ENCODE results near the gene MMP10.
"Not testable (repeated sequence)": the region's sequence is repeated elsewhere in the genome, so short reads cannot be mapped to it uniquely, and the experiment has no call there.

The MMP10 gene

DNA sequence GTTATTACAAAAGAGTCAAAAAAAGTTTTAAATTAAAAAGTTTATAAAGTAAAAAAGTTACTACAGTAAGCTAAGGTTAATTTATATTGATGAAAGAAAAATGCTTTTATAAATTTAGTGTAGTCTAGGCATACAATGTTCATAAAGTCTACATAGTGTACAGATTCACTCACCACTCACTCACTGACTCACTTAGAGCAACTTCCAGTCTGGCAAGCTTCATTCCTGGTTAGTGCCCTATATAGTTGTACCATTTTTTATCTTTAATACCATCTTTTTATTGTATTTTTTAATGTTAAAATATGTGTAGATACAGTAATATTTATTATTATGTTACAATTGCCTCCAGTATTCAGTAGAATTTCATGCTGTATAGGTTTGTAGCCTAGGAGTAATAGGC, 2.6 kb upstream of the MMP10 start:
- DNase-seq (ENCODE audit: low spot score) = no peak

DNA sequence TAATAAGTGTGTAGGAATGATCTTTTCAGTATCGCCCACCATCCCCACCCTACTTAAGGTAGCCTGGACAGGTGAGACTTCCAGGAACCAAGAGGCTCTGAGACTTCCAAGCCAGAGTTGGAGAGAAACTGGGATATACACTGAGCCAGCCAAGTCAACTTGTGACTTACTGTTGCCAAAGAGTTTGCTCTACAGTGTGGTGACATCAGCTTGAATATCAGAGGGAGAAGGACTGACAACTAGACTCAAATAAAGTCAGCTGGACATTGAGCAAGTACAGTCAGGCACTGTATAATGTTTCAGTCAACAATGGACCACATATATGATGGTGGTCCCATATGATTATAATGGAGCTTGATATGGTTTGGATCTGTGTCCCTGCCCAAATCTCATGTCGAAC, 1.2 kb upstream of the MMP10 start:
- no peak for DNase-seq (ENCODE audit: low spot score)

DNA sequence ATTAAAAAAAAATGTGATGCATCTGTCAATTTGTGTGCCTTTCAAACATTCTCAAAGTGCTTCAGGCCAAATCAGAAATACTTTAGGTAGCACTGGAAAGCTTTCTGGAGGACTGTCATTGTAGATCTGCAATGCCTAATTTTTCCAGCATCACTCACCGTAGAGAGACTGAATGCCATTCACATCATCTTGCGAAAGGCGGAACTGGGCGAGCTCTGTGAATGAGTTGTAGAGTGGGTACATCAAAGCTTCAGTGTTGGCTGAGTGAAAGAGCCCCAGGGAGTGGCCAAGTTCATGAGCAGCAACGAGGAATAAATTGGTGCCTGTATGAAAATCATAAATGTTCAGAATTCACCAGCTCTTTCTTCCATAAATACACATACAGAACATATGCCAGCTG, 4.0 kb downstream of the MMP10 start:
- DNase-seq (ENCODE audit: low spot score) = no peak

DNA sequence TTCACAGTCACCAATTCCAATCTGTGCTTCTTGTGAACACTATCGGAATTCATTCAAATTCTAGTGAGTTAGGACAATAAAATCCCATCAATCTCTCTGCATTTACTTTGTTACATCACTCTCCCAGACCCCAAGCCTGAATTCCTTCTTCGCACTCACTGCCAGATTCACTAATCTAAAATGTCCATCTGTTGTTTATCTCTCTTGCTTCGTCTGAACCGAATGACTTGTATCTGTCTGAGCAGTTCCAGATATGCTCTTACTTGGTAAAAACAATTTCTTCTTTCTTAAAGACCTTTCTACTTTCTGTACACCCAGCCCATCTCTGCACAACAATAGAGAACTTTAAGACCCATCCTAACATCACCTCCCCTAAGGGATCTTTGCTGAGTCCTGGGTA, 7.0 kb downstream of the MMP10 start:
- DNase-seq (ENCODE audit: low spot score) = no peak

DNA sequence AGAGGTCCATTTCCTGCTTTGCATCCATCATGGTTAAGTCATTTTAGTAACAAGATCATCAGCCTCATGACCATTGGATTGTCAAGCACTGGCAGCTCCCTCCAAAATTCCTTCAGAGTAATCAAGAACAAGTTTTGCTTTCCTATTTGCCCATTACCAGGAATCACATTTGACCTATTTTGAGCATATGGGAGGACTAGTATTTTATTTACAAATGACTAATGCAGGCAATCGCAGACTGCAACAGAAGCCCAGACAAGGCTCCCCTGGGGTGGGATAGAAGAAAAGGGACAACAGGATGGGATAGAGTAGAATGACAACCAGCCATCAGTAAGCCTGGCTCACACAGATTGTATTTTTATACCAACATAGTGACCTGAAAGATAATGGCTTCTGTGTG, 9.1 kb downstream of the MMP10 start:
- DNase-seq (ENCODE audit: low spot score) = no peak

DNA sequence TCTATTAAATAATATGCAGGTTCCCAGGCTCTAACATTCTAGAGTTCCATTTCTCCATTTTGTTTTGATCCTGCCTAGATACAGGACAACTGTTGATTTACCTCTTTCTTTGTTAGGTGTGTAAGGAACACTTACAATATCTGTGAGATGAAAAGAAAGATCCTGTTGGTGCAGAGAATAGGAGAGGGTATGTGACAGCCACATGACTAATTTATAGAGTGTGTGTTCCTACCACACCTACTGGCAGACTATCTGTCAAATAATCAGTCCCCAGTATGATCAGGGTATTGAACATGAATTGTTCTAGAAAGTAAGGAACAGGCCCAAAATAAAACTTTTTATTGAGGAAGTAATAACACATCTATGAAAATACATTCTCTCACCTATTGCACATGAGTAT, 10.2 kb downstream of the MMP10 start:
- DNase-seq (ENCODE audit: low spot score) = no peak

DNA sequence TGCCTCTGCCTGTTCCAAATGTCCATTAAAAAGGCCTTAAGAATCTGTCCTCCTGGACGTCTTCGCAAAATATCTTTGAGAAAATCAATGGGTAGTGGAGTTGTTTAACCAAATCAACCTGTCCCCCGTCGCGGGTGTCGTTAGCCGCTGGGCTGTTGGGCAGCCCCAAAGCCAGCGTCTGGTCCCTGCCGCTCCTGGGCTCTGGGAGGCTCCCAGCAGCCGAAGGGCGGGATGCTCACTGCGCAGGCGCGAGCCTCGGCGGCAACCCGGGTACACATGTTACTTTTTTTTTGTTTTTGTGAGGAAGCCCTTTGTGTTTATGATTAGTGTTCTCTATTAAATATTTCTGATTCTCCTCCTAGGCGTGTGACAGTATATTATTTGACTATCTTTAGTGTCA, 12.6 kb downstream of the MMP10 start:
- DNase-seq (ENCODE audit: low spot score) = no peak

DNA sequence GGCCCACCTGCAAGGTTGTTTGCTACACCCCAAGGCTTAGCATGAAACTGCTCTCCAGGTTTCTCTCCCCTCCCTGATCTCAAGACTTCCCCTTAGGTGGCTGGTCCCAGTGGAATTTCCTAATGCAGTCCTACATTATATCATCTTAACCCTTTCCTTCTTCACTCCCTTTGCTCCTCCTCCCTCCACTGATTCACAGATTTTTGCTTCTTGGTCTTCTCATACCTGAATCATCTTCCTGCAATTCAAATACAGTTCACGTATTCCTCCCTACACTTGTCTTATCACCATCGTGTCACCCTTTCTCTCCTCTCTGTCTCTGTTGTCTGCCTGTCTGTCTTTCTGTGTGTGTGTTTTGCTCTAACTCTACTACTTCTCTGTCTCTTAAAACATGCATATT, 17.0 kb downstream of the MMP10 start:
- DNase-seq (ENCODE audit: low spot score) = no peak

DNA sequence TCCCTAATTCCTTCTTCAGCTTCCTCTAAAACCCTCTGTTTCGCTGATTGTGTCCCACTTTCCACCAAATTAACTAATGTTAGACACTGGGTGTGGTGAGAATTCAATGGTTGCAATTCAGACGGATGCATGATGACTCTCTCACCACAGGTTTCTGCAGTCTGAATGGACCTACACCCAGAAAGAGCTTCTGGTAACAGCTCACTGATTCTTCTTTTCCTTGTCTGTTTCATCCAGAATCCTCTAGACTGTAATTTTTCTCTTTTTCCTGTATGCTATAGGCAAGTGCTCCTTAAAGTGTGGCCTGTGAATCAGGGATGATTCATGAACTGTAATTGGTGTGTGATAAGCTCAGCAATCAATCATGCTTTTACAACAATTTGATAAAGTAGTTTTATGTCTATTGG, 18.1 kb downstream of the MMP10 start:
- DNase-seq (ENCODE audit: low spot score) = no peak

DNA sequence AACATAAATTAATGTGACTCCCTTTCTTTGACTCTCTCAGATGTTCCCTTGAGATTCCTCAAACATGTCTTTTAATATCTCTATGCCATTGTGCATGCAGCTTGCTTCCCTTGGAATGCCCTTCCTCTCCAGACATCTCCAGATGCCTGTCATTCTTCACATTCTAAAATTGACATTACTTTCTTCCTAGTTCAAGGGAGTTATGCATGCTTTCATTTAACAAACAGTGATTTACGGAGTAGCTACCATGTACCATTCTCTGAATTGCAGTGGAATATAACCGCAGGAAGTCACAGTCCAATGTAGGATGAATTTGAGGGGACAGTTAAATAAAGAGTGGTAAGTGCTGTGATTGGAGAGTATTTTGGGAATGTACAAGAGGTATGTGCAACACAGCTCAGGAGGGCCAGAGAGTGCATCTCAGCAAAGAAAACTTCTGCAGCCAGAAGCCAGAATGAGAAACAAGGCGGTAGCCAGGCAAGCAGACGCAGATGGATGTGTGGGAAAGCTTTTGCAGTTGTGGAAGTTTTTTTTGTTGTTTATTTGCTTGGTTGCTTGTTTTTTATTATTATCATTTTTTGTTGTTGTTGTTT, 18.7 kb downstream of the MMP10 start:
- no peak for DNase-seq (ENCODE audit: low spot score)

DNA sequence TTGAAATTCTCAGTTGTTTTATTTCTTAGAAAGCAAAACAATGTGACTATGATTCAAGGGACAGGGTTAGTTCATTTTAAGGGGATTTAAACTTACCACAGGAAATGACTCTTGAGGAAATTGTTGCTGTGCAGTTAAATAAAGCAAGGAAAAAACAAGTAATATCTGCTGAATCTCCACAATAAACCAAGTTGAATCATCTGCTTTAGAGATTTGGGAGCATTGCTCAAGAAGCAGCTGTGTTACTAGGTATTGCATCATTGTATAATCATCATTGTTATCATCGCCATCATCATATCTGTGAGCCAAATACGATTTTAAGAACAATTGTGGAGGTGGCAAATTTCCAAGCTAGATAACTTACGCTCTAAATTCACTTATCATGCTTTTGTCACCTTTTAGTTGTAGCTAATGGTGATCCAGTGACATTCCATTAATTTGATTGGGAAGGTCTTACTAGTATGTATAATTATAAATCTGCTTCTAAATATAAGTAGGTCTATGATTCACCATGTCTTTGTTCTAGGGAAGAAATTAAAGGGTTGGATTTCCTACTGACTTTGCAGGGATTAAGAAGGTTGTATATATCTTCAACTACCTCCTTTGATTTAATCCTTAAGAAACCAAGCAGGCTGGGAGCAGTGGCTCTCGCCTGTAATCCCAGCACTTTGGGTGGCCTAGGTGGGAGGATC, 19.9 kb downstream of the MMP10 start:
- no peak for DNase-seq (ENCODE audit: low spot score)

DNA sequence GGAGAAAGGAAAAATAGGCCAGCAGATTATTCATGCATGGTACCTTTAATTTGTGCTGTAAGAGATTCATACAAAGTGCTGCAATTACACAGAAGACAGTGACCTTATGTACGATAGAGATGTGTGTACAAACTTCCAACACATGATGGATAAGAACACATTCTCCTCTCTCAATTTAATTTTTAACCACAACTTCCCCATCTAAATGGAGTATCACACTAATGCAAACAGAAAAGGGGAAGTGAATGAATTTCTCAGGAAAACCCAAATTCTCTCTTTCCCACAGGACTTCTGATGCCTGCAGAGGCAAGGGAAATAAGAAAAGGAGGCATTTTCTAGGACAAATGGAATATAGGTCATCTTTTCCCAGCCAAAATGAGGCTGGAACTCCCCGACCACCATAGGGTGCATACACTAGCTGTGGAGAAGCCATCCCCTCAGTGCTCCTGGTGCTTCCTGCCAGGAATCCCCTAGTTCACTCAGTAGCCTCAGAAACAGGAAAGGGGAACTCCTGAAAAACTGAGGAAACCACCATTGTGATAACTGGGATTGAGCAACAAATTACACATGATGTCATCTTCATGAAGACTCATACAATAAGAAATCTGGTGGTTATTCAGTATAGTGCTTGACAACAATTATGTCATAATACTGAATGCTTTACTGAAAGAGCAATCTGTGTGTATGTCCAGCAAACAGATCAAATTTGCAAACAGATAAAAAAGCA, 22.4 kb downstream of the MMP10 start:
- DNase-seq (ENCODE audit: low spot score) = no peak

DNA sequence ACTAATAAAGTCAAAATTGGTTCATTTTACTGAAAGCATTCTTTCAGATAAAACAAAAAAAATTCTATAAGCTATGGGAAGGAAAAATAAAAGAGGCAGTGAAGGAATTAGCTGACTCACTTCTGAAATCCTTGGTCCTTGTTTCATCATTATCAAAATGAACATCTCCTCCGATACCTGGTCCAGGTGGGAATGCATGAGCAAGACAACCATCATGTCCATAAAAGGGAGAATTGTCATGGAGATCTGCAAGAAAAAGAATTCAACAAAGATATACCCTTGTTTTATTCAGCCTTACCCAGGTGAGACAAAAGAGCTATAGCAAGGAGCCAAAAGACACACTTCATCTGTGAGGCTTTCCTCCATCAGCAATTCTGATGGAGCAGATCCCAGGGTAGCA, 27.2 kb downstream of the MMP10 start:
- no peak for DNase-seq (ENCODE audit: low spot score)

DNA sequence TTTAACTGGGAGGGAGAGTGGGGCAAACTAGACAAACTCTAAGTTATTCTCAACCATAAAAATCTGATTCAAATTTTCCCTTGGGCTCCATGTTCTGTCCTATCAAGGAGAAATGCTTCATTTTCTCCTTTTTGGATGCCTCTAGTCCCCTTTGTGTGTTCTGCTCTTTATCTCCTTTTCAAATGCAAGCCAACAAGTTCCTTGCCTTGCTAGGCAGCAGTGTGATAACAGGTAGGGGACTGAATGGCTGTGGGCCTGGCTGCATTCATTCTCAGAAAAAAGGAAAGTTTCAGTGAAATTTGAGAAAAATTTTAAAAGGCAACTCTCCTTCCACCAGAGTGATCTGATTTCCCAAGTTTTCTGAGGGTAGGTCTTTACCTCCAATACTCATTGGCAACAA, 28.8 kb downstream of the MMP10 start:
- DNase-seq (ENCODE audit: low spot score) = no peak

DNA sequence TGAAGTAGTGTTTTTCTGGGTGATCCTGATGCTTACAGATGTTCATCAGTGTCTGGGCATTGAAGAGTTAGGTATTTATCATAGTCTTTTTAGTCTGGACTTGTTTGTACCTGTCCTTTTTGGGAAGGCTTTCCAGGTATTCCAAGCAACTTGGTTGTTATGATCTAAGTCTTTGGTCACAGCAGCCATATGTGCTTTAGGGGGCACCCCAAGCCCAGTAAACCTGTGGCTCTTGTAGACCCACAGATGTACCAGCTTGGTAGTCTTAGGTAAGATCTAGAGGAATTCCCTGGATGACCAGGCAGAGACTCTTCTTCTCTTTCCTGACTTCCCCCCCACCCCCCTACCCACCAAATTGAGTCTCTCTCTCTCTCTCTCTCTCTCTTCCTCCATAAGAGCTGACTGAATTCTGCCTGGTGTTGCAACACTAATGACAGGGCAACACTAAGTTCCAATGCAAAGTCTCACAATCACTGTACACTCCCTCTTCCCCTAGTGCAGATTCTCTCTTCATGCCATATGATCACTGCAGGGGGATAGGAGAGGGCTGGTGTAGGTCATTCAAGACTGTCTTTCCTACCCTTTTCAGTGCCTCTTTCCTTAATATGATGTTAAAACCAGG, 31.2 kb downstream of the MMP10 start:
- no peak for DNase-seq (ENCODE audit: low spot score)

DNA sequence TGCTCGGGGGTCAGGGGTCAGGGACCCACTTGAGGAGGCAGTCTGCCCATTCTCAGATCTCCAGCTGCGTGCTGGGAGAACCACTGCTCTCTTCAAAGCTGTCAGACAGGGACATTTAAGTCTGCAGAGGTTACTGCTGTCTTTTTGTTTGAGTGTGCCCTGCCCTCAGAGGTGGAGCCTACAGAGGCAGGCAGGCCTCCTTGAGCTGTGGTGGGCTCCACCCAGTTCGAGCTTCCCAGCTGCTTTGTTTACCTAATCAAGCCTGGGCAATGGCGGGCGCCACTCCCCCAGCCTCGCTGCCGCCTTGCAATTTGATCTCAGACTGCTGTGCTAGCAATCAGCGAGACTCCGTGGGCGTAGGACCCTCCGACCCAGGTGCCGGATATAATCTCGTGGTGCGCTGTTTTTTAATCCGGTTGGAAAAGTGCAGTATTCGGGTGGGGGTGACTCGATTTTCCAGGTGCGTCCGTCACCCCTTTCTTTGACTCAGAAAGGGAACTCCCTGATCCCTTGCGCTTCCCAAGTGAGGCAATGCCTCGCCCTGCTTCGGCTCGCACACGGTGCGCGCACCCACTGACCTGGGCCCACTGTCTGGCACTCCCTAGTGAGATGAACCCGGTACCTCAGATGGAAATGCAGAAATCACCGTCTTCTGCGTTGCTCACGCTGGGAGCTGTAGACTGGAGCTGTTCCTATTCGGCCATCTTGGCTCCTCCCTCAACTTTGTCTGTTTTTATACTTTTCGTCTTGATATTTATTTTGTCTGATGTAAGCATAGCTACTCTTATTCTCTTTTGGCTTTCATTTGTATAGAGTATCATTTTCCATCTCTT, 33.5 kb downstream of the MMP10 start:
- not testable (repeated sequence) for DNase-seq (ENCODE audit: low spot score)

DNA sequence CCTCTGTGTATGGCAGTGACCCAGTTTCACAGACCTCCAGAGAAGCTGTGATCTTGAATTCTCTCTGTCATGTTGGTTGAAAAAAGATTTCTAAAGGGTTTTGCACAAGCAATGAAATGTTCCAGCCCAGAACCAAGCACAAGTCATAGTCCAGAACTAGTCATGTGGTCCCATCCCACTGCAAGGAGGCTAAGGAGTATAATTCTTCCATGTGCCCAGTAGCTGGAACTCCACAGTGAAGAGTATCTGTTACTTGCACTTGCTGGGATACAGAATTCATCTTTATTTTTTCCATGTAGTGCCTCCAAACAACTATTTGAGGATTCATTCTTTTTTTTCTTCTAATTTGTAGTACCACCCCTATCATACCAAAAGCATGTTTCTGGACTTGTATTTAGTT, 45.8 kb downstream of the MMP10 start:
- DNase-seq (ENCODE audit: low spot score) = no peak

DNA sequence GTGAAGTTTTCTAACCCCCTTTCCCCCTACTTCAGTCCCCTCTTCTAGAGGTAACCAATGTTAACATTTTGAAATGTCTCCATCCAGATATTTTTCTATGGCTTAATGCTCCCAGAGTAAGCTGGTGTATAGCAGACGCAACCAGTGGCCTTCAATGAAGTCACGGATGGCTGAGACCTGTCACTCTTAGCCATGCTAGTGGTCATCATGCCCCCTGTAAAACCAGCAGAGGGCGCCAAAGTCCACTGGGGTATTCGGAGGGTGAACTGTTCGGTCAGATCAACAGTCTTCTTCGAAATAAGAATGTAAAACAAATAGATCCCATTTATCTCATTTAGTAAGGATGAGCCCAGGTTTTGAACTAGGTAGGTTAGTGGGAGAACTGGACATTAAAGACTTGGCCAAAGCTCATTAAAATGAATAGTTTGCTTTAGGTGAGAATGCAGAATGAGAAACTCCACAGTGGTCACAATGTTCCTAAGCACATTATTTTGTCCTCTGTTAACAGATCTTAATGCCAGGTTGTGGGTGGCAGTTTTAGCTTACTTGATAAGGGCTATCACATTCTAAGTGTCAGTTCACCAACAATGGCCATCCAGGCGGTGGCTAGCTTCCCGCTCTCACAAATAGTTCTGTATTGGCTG, 47.1 kb downstream of the MMP10 start:
- DNase-seq (ENCODE audit: low spot score) = peak; percentile 57

DNA sequence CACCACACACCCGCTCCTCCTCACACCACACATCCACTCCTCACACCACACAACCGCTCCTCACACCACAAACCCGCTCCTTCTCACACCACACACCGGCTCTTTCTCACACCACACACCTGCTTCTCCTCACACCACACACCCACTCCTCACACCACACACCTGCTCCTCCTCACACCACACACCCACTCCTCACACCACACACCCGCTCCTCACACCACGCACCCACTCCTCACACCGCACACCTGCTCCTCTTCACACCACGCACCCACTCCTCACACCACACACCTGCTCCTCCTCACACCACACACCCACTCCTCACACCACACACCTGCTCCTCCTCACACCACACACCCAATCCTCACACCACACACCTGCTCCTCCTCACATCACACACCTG, 49.5 kb downstream of the MMP10 start:
- DNase-seq (ENCODE audit: low spot score) = not testable (repeated sequence)

DNA sequence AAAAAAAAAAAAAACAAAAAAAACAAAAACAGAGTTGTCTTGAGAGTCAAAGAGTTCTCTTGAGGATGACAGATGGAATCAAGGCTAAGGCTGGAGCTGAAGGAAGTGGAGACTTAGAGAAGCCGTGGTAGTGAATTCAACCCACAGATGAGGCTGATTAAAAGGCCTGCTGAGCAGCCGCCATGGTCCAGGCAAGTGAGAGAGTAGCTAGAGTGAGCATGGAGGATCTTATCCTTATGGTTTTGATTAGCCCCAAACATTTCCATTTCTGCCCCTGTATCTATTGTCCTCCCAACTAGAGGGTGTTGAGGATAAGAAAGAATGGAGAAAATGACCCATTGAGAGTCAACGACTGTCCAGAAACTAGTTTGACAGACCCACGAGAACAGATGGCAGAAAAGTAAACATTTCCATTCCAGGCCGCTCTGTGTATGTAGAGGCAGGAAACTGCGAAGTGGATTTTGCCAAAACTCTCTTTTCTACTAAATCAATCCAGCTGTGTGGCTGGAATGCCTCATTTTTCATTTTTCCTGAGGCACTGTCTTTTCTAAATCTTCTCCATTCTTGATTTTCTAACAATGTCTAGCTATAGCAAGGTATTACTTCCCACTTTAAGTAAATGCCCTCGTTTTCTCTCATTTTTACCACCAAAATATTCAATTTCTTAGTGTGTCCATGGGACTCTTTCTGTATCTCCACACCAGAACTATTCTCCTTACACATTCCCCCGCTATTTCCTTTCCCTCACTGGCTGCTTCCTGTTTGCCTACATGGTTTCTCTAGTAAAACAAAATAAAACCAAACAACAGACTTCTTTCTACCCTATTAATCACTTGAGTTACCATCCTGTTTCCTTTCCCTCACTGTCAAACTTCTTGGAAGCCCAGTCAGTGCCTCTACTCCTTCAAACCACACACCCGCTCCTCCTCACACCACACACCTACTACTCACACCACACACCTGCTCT, 50.3 kb downstream of the MMP10 start:
- DNase-seq (ENCODE audit: low spot score) = no peak

DNA sequence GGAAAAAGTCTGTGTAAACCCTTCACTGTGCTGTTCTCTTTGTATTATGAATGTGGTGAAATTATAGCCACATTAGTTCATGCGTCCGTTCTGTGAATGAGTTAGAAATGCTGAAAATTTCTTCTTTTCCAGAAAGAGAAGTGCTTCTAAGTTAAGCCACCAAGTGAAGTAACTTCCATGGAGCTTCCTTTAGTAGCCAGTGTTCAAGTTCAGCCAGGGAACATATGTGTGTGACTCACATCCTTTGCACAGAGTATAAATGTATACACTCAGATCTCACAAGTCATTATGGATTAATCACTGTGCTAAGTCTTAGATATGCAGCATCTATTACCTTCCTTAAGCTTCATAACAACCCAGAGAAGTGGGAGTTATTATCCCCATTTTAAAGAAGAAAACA, 52.5 kb downstream of the MMP10 start:
- no peak for DNase-seq (ENCODE audit: low spot score)
